SJCRH30 (cell line): ENCODE data around the gene HS6ST1. TPM values are rescaled to one million over a fixed set of nuclear protein-coding genes. Genes with fewer than 3 reads are reported as not detected.
"Not testable (repeated sequence)": the region's sequence is repeated elsewhere in the genome, so short reads cannot be mapped to it uniquely, and the experiment has no call there.

Experiments
- DNase-seq, 2 experiments: peaks; one replicate each; pipeline ENCODE4 v3.0.0-alpha.2; 2015 to 2020
- H3K27ac ChIP-seq: fragments of 250-450 bp; sonication (Bioruptor Pico); 2 replicates; pipeline ENCODE4 v1.5.1; 2020; ENCODE audit warnings: mild to moderate bottlenecking, moderate library complexity
- H3K27me3 ChIP-seq: fragments of 250-450 bp; sonication (Bioruptor Pico); 2 replicates; pipeline ENCODE4 v1.5.1; 2020; ENCODE audit warnings: mild to moderate bottlenecking, moderate library complexity
- H3K36me3 ChIP-seq: fragments of 250-450 bp; sonication (Bioruptor Pico); 2 replicates; pipeline ENCODE4 v1.5.1; 2020; ENCODE audit warnings: mild to moderate bottlenecking, moderate library complexity
- H3K4me1 ChIP-seq: fragments of 250-450 bp; sonication (Bioruptor Pico); 2 replicates; pipeline ENCODE4 v1.5.1; 2020; ENCODE audit warnings: mild to moderate bottlenecking, moderate library complexity
- H3K4me3 ChIP-seq: fragments of 250-450 bp; sonication (Bioruptor Pico); 2 replicates; pipeline ENCODE4 v1.5.1; 2020; ENCODE audit warnings: mild to moderate bottlenecking, moderate library complexity
- H3K9me3 ChIP-seq: fragments of 250-450 bp; sonication (Bioruptor Pico); replicated peaks from 2 replicates; pipeline ENCODE4 v1.5.1; 2020; ENCODE audit warnings: mild to moderate bottlenecking, moderate library complexity
- total RNA-seq: library from RNA; depleted of rRNA; stranded (reverse); fragments of >200 nt; shearing (Covaris generic); gene quantifications from 2 replicates; pipeline ENCODE4 v1.2.3, GENCODE V29; 2014

HS6ST1 gene
- total RNA-seq, 1 experiment from 2014 or later = 18.8 TPM

DNA sequence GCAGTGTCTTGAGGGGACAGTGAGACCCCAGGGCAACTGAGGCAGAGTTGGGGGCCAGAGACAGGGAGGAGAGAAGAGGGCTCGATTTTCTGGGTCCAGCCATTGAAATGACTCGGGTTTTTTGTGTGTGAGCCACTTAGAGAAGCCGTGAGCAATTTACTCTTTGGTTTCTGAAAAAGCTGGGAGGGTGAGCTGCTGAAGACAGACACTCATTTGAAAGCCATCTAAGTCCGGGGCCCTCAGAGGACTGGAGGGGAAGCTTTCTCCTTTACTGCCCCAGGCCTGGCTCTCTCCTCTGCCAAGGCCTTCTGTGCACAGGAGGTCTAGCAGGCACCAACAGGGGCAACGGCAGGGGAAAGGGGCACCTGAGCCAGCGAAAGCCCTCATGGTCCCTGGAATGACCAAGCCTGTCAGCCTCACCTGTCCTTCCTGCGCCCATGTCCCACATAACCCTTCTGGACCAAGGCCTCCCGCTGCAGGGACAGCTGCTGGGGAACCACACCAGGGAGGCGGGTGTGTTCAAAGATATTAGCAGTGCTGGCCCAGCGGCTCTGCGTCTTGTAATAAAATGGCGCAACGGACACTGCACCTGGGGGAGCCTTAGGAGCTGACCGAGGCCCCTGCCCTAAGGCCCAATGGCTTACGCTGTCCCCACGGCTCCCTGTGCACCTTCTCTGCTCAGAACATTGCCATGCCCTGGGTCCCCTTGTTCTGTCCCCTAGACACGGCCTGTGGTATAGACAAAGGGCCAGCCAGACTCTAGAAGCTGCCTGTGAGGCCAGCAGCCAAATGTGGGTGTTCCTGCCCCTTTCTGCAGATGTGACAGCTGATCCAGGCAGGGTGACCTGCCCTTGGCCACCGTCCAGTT lies 45.8 kb downstream of the HS6ST1 start:
- Histone ChIP-seq H3K27ac (no peak overlapping the region), H3K9me3 (peaks cover 4% of the 10 kb centered on the region; the same call in 1 of the 2 replicates), H3K36me3 (no peaks in the 10 kb centered on the region), H3K4me3 (no peak overlapping the region), H3K4me1 (no peaks in the 10 kb centered on the region), H3K27me3 (no peaks in the 10 kb centered on the region)
- DNase-seq = no peak

DNA sequence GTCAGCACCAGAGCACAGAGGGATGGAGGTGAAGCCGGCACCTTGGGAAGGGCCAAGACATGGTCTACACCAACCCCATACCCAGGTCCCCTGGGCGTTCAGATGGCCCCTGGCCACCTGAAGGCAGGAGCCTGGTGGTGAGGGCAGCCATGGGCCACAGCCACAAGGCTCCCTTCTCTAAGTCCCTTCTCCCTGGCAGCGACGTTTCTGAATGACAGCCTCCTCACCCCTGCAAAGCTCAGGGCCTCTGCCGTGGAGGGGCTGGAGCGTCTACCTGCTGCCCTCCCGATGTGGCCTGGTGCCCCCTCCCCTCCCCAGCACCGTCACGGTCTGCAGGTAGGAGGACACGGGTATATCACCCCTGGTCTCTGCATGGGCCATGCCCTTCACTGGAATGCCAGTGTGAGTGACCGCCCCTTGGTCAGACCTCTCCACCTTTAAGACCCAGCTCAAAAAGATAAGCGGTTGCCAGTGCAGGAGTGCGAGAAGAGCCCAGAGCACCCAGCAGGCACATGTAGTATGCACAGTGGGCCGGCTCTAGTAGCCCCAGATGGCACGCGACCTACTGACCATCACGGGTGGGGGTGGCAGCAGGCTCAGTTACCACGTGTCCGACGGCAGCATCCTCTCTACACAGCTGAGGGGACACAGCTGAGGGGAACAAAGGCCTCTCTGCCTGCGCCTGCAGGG lies 46.6 kb downstream of the HS6ST1 start:
- no peaks in the 10 kb centered on the region for H3K27me3 ChIP-seq
- H3K4me3 ChIP-seq = no peak overlapping the region
- DNase-seq = no peak
- no peaks in the 10 kb centered on the region for H3K36me3 ChIP-seq
- H3K4me1 ChIP-seq = no peaks in the 10 kb centered on the region
- H3K9me3 ChIP-seq = peaks cover 4% of the 10 kb centered on the region; the same call in 1 of the 2 replicates
- no peak overlapping the region for H3K27ac ChIP-seq

DNA sequence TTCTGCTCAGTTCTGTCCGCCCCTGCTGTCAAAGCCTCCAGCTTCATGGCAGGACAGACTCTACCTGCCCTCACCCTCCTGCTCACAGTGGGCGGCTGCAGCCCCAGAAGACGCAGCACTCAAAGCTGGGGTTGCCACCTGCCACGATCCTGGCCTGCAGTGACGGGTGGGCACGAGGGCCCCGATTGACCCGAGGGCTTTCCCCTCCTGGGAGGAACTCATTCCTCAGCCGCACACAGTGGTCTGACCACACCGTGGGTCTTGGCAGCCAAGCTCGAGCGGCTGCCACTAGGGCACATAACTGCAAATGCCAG lies 47.1 kb downstream of the HS6ST1 start:
- DNase-seq = no peak
- Histone ChIP-seq H3K36me3 (no peaks in the 10 kb centered on the region), H3K9me3 (peaks cover 4% of the 10 kb centered on the region; the same call in 1 of the 2 replicates), H3K4me1 (no peaks in the 10 kb centered on the region), H3K27ac (no peak overlapping the region), H3K27me3 (no peaks in the 10 kb centered on the region), H3K4me3 (no peak overlapping the region)

DNA sequence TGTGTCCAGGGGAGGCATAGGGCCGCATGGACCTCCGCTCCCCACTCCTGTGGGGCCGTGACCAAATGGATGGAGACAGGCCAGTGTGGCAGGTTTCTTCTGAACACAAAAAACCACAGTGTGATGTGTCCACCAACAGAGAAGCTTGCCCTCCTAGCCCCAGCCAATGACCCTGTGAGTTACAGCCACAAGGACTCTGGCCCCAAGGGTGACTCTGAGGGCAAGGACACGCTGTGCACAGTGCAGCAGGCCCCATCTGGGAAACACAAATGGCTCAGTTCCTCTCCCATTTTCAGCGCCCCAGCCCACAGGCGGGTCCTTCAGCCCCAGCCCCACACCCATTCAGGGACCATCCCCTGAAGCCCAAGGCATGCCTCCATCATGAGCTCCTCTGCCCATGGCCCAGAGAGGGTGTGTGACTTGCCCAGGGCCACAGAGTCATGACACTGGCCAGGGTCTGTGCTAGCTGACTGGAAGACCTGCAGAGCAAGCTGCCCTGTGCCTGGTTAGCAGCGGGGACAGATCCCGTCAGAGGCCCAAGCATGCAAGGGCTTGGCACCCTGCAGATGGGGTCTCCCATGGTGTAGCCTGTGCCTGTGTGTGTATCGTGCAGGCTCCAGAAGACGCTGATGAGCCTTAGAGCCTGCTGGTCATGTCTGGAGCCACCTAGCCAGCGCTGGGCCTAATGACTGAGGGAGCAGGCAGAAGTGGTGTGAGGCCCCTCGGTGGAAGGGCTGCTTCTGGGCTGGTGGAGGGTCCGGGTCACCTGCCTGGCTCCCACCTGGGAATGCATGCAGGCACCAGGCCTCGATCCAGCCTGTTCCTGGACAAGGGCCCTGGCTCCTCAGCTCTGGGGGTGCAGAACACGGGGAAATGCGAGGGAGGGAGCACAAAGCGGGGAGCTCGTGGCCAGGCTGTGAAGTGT lies 47.7 kb downstream of the HS6ST1 start:
- DNase-seq = no peak
- H3K4me3 ChIP-seq = no peak overlapping the region
- H3K27me3 ChIP-seq = no peaks in the 10 kb centered on the region
- no peaks in the 10 kb centered on the region for H3K4me1 ChIP-seq
- H3K36me3 ChIP-seq = no peaks in the 10 kb centered on the region
- no peak overlapping the region for H3K27ac ChIP-seq
- H3K9me3 ChIP-seq = peaks cover 4% of the 10 kb centered on the region; the same call in 1 of the 2 replicates

DNA sequence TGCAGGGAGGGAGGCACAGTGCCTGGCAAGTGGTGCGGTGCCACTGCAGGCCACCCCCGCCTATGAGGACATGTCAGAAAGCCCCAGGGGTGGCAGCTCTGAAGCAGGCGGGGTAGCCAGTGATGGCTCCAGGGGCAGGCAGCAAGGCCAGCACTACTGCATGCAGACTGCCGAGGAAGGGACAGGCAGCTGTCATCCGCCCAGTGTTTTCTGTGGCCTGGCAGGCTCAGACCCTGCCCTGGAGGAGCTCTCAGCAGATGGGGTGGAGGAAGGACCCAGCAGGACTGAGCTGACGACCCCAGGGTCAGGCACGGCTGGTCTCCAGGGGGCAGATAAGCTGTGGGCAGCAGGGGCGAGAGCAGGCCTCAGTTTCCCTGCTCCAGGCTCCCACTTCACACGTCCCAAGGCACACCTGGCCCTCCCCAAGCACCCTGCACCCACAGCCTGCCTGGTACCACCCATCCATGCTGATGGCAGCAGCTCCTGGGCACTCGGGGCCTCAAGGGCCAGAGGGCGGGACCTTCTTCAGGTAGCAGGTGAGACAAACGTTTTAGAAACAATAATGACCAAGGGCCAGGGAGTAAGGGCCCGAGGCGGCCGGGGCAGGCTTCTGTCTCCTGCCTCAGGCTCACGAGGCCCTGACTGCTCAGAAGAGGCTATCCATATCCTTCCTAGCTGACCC lies 48.5 kb downstream of the HS6ST1 start:
- Histone ChIP-seq H3K9me3 (peaks cover 4% of the 10 kb centered on the region; the same call in 1 of the 2 replicates), H3K27me3 (no peaks in the 10 kb centered on the region), H3K4me1 (no peaks in the 10 kb centered on the region), H3K36me3 (no peaks in the 10 kb centered on the region), H3K4me3 (no peak overlapping the region), H3K27ac (no peak overlapping the region)
- no peak for DNase-seq

DNA sequence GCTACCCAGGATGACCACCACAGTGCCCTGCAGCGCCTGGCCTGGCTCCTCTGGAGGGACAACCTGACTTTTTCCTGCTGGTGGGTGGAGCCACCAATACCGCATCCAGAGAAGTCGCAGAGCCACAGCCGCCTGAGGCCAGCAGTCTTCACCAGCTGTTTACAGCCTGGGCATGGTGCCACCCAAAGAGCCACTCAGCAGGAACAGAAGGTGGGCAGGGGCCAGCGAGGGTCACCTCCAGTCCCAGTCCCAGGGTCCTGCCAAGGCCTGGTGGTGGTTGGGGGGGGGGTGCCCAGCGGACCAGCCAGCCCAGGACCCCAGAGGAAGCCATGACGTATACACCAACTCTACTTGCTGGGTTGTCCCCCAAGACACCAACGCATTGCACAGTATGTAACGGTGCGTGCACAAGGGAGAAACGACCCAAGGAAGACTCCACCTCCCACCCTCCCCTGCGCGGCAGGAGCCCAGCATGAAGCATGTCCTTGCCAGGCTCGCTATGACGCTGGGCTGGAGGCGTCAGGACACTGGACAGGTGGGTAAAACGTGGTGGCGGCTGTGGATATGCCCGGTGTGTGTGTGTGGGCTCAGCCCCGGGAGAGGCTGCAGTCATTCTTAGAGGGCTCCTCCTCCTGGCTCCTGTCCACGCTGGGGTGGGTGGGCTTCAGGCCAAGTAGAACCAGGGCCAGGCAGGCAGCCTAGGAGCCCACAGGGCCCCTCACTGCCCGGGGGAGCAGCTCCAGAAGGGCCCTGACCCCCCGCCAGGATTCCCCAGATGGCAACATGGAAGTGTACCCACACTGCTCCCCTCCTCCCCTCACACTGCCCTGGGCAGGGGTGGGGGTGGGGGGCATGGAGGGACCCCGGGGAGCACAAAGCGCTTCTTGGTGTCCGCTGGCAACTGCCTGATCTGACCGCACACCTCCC lies 49.3 kb downstream of the HS6ST1 start:
- DNase-seq = no peak
- Histone ChIP-seq H3K27ac (no peak overlapping the region), H3K4me1 (no peaks in the 10 kb centered on the region), H3K9me3 (peaks cover 3% of the 10 kb centered on the region; the same call in 1 of the 2 replicates), H3K4me3 (no peak overlapping the region), H3K36me3 (no peaks in the 10 kb centered on the region), H3K27me3 (no peaks in the 10 kb centered on the region)

DNA sequence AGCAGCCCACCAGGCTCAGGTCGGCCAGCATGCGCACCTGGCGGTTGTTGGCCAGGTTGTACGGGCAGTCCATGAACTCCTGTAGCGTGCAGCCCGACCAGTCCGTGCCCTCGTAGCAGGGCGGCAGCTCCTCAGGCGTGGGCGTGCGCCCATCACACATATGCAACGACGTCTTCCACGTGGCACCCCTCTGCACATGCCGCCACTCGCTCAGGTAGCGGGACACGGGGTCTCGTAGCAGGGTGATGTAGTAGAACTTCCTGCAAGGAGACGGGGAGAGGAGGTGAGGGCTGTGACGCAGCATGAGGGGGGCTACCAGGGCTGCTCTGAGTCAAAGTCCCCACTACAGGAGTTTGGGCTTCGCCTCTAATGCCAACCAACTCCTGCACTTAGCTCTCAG lies 50.1 kb downstream of the HS6ST1 start:
- H3K27ac ChIP-seq, H3K4me1 ChIP-seq, H3K36me3 ChIP-seq, H3K9me3 ChIP-seq, H3K27me3 ChIP-seq, H3K4me3 ChIP-seq, DNase-seq: not testable (repeated sequence)

DNA sequence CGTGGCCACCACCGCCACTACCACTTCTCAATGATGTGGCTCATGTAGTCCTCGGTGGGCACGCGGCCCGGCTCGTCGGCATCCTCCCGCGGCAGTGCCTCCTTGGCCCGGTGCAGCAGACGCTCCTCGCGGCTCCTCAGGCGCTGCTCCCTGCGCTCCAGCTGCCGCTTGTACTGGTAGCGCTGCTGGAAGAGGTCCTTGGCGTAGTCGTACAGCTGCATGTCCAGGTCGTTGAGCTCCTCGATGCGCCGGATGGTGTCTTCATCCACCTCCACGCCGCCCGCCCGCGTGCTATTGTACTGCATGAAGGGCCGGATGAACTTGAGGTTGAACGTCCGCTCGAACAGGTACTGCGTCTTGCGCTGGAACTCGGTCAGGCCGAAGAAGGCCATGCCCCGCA lies 50.5 kb downstream of the HS6ST1 start:
- not testable (repeated sequence) for H3K4me3 ChIP-seq, H3K27ac ChIP-seq, H3K9me3 ChIP-seq, H3K27me3 ChIP-seq, H3K4me1 ChIP-seq, DNase-seq, H3K36me3 ChIP-seq

DNA sequence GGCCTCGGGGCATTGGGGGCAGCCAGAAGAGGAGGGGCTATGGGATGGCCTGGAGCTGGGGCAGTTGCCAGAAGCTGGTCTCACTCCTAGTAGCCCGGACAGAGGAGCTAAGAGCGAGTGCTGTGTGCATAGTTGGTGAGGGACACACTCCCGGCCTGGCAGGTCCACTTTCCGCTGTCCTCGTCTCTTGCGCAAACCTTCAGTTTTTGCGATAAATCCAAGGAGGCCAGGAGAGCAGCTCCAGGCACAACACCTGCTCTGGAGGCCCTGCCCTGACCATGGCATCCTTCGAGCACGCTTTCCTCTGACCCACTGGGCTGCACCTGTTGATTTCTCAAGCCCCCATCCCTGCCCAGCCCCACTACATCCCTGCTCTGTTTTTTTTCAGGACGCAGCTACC lies 51.0 kb downstream of the HS6ST1 start:
- H3K9me3 ChIP-seq, H3K4me3 ChIP-seq, H3K36me3 ChIP-seq, H3K27ac ChIP-seq, DNase-seq, H3K27me3 ChIP-seq, H3K4me1 ChIP-seq: not testable (repeated sequence)

DNA sequence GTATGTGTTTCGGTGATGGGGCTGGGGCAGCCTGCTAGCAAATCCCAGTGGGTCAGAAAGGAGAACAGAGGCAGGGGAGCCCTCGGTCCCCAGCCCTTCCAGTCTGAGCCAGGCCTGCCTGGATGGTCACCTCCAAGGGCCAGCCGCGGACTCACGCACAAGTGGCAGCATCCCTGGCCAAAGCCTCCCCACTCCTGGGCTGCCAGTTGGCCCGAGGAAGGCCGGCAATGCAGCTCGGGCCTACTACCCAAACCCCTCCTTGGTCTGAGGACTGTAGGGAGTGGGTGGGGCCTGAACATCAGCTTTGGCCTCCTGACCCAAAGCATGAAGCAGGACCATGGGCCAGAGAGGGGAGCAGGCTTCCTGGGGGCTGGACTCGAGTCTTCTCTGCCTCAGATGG lies 51.5 kb downstream of the HS6ST1 start:
- H3K27ac ChIP-seq, DNase-seq, H3K27me3 ChIP-seq, H3K4me1 ChIP-seq, H3K9me3 ChIP-seq, H3K4me3 ChIP-seq, H3K36me3 ChIP-seq: not testable (repeated sequence)

DNA sequence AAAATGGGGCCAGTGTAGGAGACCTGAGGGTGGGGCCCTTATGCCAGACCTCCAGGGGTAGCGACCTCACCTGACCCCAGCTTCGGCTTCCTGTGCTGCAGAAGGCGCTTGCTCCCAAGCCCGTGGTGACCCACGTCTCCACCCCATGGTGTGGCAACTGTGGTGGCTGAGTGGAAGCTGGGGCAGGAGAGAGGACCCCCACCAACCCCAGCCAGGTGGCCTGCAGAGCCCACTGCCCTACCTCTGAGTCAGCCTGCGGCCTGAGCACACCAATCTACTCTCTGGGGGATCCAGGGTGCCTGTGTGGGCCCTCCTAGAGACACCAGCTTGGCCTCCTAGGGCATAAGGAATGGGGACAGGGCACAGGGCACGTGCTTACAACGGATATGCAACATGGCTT lies 52.2 kb downstream of the HS6ST1 start:
- H3K36me3 ChIP-seq, H3K27ac ChIP-seq, H3K4me3 ChIP-seq, H3K9me3 ChIP-seq, DNase-seq, H3K27me3 ChIP-seq, H3K4me1 ChIP-seq: not testable (repeated sequence)

DNA sequence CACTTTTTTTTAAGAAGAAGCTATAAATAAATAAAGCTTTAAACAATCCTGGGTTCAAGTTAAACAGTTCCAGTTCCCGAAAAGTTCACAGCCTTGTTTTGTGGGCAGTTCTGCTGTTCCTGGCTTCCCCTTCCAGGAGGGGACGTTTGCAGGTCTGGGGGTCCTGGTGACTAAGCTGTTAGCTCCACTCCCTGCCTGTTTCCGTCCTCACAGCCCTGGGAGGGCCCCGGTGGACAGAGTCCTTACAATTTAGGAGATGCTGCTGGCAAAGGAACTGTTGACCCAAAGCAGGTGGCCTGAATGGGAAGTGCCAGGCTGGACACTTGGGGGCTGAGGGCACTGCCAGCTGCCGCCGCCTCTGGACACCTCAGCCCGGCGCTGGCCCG lies 53.1 kb downstream of the HS6ST1 start:
- not testable (repeated sequence) for H3K9me3 ChIP-seq, H3K27me3 ChIP-seq, H3K36me3 ChIP-seq, H3K27ac ChIP-seq, H3K4me1 ChIP-seq, H3K4me3 ChIP-seq, DNase-seq

DNA sequence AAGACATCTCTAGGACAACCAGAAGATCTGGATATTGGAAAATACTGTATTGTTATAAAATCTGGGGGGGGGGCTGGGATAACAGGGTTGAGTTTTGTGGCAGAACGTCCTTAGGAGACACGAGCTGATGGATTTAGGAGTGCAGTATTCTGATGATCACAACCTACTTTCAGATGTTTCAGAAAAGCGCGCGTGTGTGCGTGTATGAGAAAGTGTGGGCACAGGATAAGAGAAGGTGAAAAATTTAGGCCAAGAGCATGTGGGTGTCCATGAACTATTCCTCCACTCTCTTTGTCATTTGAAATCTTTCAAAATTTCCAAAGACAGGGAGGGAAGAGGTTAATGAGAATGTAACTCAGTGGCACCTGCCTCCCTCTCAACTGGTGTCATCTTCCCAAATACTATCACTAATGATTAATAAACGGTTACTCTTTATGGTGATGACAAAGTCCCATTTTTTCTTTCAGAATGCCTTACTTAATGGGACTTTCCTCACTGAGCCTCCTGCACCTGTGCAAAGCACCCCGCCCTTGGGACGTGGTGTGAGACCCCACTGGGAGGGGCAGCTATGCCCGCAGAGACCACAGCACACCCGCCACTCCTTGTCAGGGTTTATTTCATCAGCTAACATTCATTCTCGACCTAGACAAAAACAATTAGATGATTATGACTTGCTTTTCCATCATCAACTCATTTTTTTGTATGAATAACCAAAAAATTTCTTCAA lies 53.6 kb downstream of the HS6ST1 start:
- Histone ChIP-seq H3K36me3 (no peaks in the 10 kb centered on the region), H3K9me3 (no peaks in the 10 kb centered on the region), H3K27ac (no peak overlapping the region), H3K4me1 (peaks cover 9% of the 10 kb centered on the region), H3K27me3 (no peaks in the 10 kb centered on the region), H3K4me3 (no peak overlapping the region)
- no peak for DNase-seq
